Esophagus (tissue), 2 donors: ENCODE results near the gene DPM2. TPM values are rescaled to one million over a fixed set of nuclear protein-coding genes. Genes with fewer than 3 reads are reported as not detected.

Experiments
- H3K27ac ChIP-seq, 2 donors: one replicate each; pipeline ENCODE4 v1.5.1; 2013; ENCODE audit warnings: low read depth in 2 of 2, mild to moderate bottlenecking in 2 of 2, inconsistent platforms in 1 of 2, low read length in 1 of 2, moderate library complexity in 1 of 2
- H3K27me3 ChIP-seq, 2 donors: one replicate each; pipeline ENCODE4 v1.6.1; 2013; ENCODE audit warnings: low read length in 2 of 2, control low read depth in 1 of 2, mild to moderate bottlenecking in 1 of 2; ENCODE audit not compliant: insufficient read depth in 2 of 2, control insufficient read depth in 1 of 2
- H3K36me3 ChIP-seq, 2 donors: one replicate each; pipeline ENCODE4 v1.6.1; 2013; ENCODE audit warnings: low read length in 1 of 2; ENCODE audit not compliant: control insufficient read depth in 2 of 2, insufficient read depth in 2 of 2
- H3K4me1 ChIP-seq, 2 donors: one replicate each; pipeline ENCODE4 v1.6.1; 2013; ENCODE audit warnings: low read length in 1 of 2; ENCODE audit not compliant: control insufficient read depth in 2 of 2, insufficient read depth in 2 of 2
- H3K4me3 ChIP-seq, 2 donors: one replicate each; pipeline ENCODE4 v1.5.1; 2013; ENCODE audit warnings: low read length in 2 of 2, mild to moderate bottlenecking in 2 of 2, low read depth in 1 of 2, moderate library complexity in 1 of 2
- H3K9me3 ChIP-seq, 2 donors: one replicate each; pipeline ENCODE4 v1.6.1; 2013; ENCODE audit warnings: mild to moderate bottlenecking in 2 of 2, low read depth in 1 of 2, low read length in 1 of 2, moderate library complexity in 1 of 2; ENCODE audit not compliant: control insufficient read depth in 2 of 2, insufficient read depth in 1 of 2
- WGBS, 2 donors: extraction: QIAGEN DNeasy Blood & Tissue Kit; methylation state at CpG; one replicate each; pipeline ENCODE4 v1.1.7; 2013; 5-methylcytosine and 5-hydroxymethylcytosine counted together
- polyA plus RNA-seq, 2 donors: library from polyadenylated mRNA; stranded (reverse); fragments of 200-250 nt; gene quantifications; one replicate each; pipeline ENCODE4 v1.2.3, GENCODE V29; 2013
- donor health status: healthy with polysubstance abuse.
- donor health status: Bipolar disorder and iron deficiency.

The DPM2 gene
- polyA plus RNA-seq, 2 donors = 25.2 to 28.2 TPM

- 86 to 88% methylated on average over 22 of the region's 22 CpGs for WGBS, 2 donors
- no peak overlapping the region for H3K27ac ChIP-seq
- peaks cover 5 to 17% of the 10 kb centered on the region in 2 donors for H3K4me1 ChIP-seq
- H3K4me3 ChIP-seq = no peak overlapping the region
- H3K9me3 ChIP-seq = no peaks in the 10 kb centered on the region
- H3K27me3 ChIP-seq = no peaks in the 10 kb centered on the region
- H3K36me3 ChIP-seq = no peaks in the 10 kb centered on the region
Measured at GRCh38 chr9:127924736-127925444, 12.8 kb downstream of the DPM2 start.

GRCh38 chr9:127923771-127924170 lies 13.9 kb downstream of the DPM2 start:
- Histone ChIP-seq H3K27me3 (no peaks in the 10 kb centered on the region), H3K9me3 (no peaks in the 10 kb centered on the region), H3K27ac (no peak overlapping the region), H3K4me1 (peaks cover 8 to 21% of the 10 kb centered on the region in 2 donors), H3K4me3 (no peak overlapping the region), H3K36me3 (no peaks in the 10 kb centered on the region)
- WGBS, 2 donors = 79 to 80% methylated on average over 8 of the region's 8 CpGs

- H3K4me1 ChIP-seq = peaks cover 5 to 19% of the 10 kb centered on the region in 2 donors
- 70 to 71% methylated on average over 6 of the region's 6 CpGs for WGBS, 2 donors
- no peaks in the 10 kb centered on the region for H3K36me3 ChIP-seq
Measured at GRCh38 chr9:127923046-127923445, 14.6 kb downstream of the DPM2 start.

GRCh38 chr9:127921557-127922120 lies 16.0 kb downstream of the DPM2 start:
- Histone ChIP-seq H3K27me3 (no peaks in the 10 kb centered on the region), H3K4me1 (peaks cover 6 to 12% of the 10 kb centered on the region in 2 donors), H3K4me3 (no peak overlapping the region), H3K36me3 (no peaks in the 10 kb centered on the region), H3K27ac (no peak overlapping the region), H3K9me3 (no peaks in the 10 kb centered on the region)
- WGBS, 2 donors = 11 to 12% methylated on average over 45 of the region's 45 CpGs

More at GRCh38 chr9:127923046-127923445, 14.6 kb downstream of the DPM2 start:
- Histone ChIP-seq H3K27ac (no peak overlapping the region), H3K4me3 (no peak overlapping the region), H3K9me3 (no peaks in the 10 kb centered on the region), H3K27me3 (no peaks in the 10 kb centered on the region)

GRCh38 chr9:127920794-127921193 lies 16.9 kb downstream of the DPM2 start:
- H3K9me3 ChIP-seq = no peaks in the 10 kb centered on the region
- no peak overlapping the region for H3K27ac ChIP-seq
- 84 to 88% methylated on average over 7 of the region's 7 CpGs for WGBS, 2 donors
- H3K4me1 ChIP-seq = peaks cover 7 to 13% of the 10 kb centered on the region in 2 donors
- H3K4me3 ChIP-seq = no peak overlapping the region
- no peaks in the 10 kb centered on the region for H3K27me3 ChIP-seq
- no peaks in the 10 kb centered on the region for H3K36me3 ChIP-seq

- 23 to 38% methylated on average over 8 of the region's 8 CpGs for WGBS, 2 donors
- peaks cover 10 to 21% of the 10 kb centered on the region in 2 donors for H3K4me1 ChIP-seq
- no peaks in the 10 kb centered on the region for H3K27me3 ChIP-seq
- H3K27ac ChIP-seq = peak overlapping the region; percentile 88 to 96
- H3K36me3 ChIP-seq = no peaks in the 10 kb centered on the region
- no peak overlapping the region for H3K4me3 ChIP-seq
- no peaks in the 10 kb centered on the region for H3K9me3 ChIP-seq
Measured at GRCh38 chr9:127919253-127919815, 18.3 kb downstream of the DPM2 start.

GRCh38 chr9:127918183-127919107 lies 19.2 kb downstream of the DPM2 start:
- Histone ChIP-seq H3K4me1 (peaks cover 10 to 21% of the 10 kb centered on the region in 2 donors), H3K27me3 (no peaks in the 10 kb centered on the region), H3K4me3 (no peak overlapping the region), H3K27ac (peak overlapping the region; percentile 88 to 96), H3K36me3 (peaks cover 0 to 3% of the 10 kb centered on the region in 2 donors), H3K9me3 (no peaks in the 10 kb centered on the region)
- WGBS, 2 donors = 83% methylated on average over 8 of the region's 8 CpGs

GRCh38 chr9:127917603-127918002 lies 20.1 kb downstream of the DPM2 start:
- H3K36me3 ChIP-seq = peaks cover 0 to 3% of the 10 kb centered on the region in 2 donors
- H3K4me3 ChIP-seq = no peak overlapping the region
- H3K4me1 ChIP-seq = peaks cover 10 to 21% of the 10 kb centered on the region in 2 donors
- WGBS, 2 donors = 58 to 74% methylated on average over 6 of the region's 6 CpGs
- H3K27ac ChIP-seq = peak overlapping the region; percentile 87 to 88
- no peaks in the 10 kb centered on the region for H3K27me3 ChIP-seq
- no peaks in the 10 kb centered on the region for H3K9me3 ChIP-seq
